ENCODE measurements around the gene GMPPA.

The GMPPA gene

DNA sequence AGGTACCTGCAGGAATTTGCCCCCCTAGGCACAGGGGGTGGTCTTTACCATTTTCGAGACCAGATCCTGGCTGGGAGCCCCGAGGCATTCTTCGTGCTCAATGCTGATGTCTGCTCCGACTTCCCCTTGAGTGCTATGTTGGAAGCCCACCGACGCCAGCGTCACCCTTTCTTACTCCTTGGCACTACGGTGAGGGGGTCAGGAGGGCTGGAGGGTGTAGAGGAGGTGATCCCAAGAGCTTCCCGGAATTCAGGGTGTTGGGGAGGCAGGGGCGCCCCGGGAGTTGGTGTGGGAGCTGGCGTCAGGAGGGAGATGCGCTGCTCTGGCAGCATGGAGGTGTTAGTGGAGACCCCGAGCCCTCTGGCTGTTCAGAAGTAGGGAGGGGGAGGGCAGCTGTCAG lies 3.2 kb downstream of the GMPPA start:
- DNase-seq (ENCODE audit: low read depth in 3 of 3, low spot score in 1 of 3): no peak

- DNase-seq (ENCODE audit: low read depth in 3 of 3, low spot score in 1 of 3): no peak
Observed at GRCh38 chr2:219502618-219503017, 3.9 kb downstream of the GMPPA start.

- DNase-seq (ENCODE audit: low read depth in 3 of 3, low spot score in 1 of 3): no peak
Observed at GRCh38 chr2:219505585-219505984, 6.9 kb downstream of the GMPPA start.

DNA sequence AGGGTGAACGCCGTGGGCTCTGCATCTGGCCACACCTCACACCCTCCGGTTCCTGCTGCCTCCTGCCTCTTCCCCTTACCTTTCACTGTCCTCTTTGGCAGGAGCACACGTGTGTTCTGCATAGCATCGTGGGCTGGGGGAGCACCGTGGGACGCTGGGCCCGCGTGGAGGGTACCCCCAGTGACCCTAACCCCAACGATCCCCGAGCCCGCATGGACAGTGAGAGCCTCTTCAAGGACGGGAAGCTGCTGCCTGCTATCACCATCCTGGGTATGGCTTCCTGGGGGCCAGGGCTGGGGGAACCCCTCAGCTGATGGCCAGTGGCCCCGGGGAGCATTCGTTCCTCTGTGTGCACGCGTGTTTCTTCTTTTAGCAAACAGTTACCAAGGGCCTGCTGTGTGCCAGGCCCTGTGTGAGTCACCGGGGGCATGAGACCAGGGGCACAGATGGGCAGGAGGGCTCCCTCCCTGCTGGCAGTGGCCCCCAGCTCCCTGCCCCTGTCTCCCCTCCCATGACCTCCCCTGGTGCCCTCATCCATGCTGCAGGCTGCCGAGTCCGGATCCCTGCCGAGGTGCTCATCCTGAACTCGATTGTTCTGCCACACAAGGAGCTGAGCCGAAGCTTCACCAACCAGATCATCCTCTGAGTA lies 7.6 kb downstream of the GMPPA start:
- DNase-seq (ENCODE audit: low read depth in 3 of 3, low spot score in 1 of 3): no peak

GRCh38 chr2:219506802-219507526 lies 8.3 kb downstream of the GMPPA start:
- no peak for DNase-seq (ENCODE audit: low read depth in 3 of 3, low spot score in 1 of 3)

DNA sequence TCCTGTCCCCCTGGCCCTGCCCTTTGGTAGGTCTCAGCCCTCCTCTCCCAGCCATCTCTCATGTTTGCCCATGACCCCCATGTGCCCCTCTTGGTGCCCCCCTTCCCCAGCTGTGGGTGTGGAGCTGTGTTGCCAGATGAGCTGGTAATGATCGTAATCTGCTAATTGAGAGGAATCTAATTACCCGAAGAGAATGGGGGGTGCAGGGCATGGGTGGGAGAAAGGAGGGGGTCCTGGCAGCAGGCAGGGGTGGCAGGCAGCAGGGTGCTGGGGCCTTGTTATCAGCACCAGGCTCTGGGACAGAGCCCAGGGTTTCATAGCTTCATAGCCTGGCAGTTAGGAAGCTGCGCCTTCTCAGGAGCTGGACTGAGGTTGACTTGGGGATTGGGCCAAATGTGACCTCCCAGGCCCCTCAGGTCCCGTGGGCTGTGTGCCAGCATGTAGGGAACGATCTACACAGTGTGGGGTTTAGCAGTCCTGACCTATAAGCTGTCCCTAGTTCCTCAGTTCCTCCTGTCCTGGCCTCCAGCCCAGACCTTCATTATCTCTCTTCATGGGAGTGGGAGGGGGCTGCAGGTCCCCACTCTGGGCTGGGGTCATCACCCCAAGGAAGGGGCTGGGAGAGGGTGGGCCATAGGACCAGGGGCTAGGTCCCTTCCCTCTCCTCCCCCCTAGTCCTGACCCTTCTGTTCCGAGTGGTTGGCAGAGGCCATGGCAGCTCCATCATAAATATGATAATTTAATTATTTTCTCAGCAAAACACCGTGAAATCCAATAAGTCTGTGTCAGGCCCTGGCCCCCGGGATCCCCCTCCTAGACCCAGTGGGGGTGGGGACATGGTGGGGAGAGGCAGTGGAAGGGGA lies 9.1 kb downstream of the GMPPA start:
- DNase-seq (ENCODE audit: low read depth in 3 of 3, low spot score in 1 of 3): no peak

DNA sequence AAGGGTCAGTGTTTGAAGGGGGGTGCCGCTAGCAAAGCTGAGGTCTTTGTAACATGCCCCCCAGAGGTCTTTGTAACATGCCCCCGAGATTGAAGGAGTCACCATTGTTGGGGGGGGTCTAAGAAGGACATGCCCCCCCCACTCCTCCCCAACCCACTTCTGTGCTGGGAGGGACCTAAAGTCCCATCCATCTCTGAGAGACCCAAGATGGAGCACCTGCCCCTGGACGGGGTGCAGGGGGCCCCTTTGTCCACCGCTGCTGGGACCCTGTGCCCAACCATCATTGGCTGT lies 9.7 kb downstream of the GMPPA start:
- no peak for DNase-seq (ENCODE audit: low read depth in 3 of 3, low spot score in 1 of 3)

DNA sequence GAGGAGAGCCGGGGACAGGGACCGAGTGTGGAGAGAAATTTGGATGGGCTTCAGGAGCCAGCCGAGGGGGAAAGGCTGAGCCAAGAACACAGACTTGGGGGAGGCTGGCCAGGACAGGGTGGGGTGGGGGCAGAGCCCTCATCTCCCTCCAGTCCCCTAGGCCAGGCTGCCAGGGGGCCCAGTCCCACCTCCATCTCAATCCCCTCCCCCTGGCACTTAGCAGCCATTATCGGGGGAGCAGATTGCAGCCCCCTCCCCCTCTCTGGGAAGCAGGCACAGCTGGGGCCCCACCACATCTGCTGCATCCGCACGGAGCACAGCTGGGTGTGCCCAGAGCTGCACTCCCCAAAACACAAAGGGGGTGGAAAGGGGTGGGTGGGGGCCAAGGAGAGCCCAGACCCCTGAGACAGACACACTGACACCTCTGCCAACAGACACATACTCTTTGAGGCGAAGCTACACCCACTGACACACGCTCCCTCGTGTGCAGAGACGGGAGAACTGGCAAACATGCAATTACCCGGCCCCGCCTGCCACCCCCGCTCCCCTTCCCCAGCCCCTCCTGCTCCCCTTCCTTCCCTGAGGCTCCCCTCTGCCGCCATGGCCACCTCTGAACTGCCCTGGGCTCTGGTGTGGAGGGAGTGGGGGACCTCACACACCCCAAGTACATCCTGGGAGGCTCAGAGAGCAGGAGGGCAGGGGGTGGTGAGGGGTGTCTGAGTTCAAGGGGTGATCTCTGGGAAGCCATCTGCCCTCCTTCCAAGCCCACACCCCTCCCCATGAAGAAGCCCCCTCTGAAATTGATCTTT lies 10.5 kb downstream of the GMPPA start:
- no peak for DNase-seq (ENCODE audit: low read depth in 3 of 3, low spot score in 1 of 3)

DNA sequence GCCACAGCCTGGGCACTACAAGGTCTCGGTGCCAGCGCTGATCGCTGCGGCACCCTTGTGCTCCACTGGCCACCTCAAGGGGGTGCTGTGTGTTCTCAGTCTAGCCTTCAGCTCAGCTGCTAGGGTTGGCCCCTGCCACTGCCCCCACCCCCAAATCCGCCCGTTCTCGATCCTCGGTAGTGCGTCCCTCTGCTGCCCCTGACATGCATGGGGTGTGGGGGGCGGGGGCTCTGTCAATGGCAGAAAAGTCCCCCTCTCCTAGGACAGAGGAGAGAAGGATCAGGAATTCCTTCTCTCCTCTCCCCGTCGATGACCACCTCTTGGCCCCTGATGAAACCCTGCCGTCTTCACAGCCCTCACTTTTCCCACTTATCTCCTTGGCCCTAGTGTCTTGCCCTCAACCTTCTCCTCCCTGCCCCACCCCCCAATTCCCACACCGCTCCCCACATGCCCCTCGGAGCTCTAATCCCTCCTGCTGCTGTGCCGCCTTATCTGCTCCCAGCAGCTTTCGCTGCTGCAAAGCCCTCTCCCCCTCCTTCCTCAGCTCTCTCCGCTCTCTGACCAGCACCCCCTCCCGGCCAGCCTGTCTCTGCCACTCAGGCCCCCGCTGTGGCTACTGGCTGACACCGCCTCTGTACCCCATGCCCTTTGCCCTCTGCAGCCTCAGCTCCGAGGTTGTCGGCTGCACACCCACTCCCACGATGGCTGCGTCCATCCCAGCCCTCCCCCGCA lies 11.3 kb downstream of the GMPPA start:
- peak in 1 of 3 donors; percentile 26 for DNase-seq (ENCODE audit: low read depth in 3 of 3, low spot score in 1 of 3)

GRCh38 chr2:219510512-219511135 lies 11.9 kb downstream of the GMPPA start:
- DNase-seq (ENCODE audit: low read depth in 3 of 3, low spot score in 1 of 3): no peak

- DNase-seq (ENCODE audit: low read depth in 3 of 3, low spot score in 1 of 3): no peak
Observed at GRCh38 chr2:219511547-219512325, 13.0 kb downstream of the GMPPA start.

GRCh38 chr2:219512524-219513216 lies 14.0 kb downstream of the GMPPA start:
- no peak for DNase-seq (ENCODE audit: low read depth in 3 of 3, low spot score in 1 of 3)

DNA sequence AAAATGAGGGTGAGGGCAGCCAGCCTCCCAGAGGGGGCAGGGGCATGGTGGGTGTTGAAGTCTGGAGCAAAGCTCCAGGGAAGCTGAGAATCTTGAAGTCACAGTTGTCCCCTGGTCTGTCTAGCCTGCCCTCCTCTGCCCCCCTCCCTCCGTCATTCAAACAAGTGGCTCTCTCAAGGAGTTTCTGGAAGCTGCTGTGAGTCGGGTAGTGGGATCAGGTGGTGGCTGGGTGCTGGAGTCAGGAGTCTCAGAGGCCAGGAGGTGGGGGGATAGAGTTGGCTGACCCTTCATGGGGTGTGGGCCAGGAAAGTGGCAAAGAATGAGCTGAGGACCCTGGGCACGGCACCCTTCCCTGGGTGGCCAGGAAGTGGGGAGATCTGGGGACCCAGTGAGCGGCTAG lies 15.1 kb downstream of the GMPPA start:
- no peak for DNase-seq (ENCODE audit: low read depth in 3 of 3, low spot score in 1 of 3)

GRCh38 chr2:219514196-219514761 lies 15.6 kb downstream of the GMPPA start, which contains the start of gene ASIC4:
ASIC4 (plus strand) TSS chr2:219514482; CDS start chr2:219514725, 243 bp downstream.
- no peak for DNase-seq (ENCODE audit: low read depth in 3 of 3, low spot score in 1 of 3)

- DNase-seq (ENCODE audit: low read depth in 3 of 3, low spot score in 1 of 3): no peak
Observed at GRCh38 chr2:219514836-219515235, 16.1 kb downstream of the GMPPA start.

GRCh38 chr2:219515874-219516629 lies 17.4 kb downstream of the GMPPA start:
- no peak for DNase-seq (ENCODE audit: low read depth in 3 of 3, low spot score in 1 of 3)

GRCh38 chr2:219516888-219517287 lies 18.2 kb downstream of the GMPPA start:
- DNase-seq (ENCODE audit: low read depth in 3 of 3, low spot score in 1 of 3): no peak

Data from stimulated activated CD4-positive, alpha-beta T cell treated with anti-CD3 and anti-CD28 coated beads, TNF-alpha, amount 100 ng/mL, for 1 hour (primary cell).